ENCODE measurements around the gene DRD4.

DRD4 gene

GRCh38 chr11:623349-623869 lies 13.7 kb upstream of the DRD4 start:
- DNase-seq (ENCODE audit: low spot score) = no peak

- DNase-seq (ENCODE audit: low spot score) = peak; percentile 62
Observed at GRCh38 chr11:623999-624704, 12.9 kb upstream of the DRD4 start.

- DNase-seq (ENCODE audit: low spot score) = no peak
Observed at GRCh38 chr11:624705-625635, 12.1 kb upstream of the DRD4 start, which contains the start of gene CDHR5. TSS of gene CDHR5 (minus strand) at chr11:624955. CDS start at chr11:624902, 53 bp downstream.

GRCh38 chr11:625636-626268 lies 11.3 kb upstream of the DRD4 start:
- DNase-seq (ENCODE audit: low spot score) = no peak

GRCh38 chr11:626475-627307 lies 10.4 kb upstream of the DRD4 start, which contains the start of gene SCT:
TSS of gene SCT (minus strand) at chr11:627181. CDS start at chr11:627143, 38 bp downstream.
- no peak for DNase-seq (ENCODE audit: low spot score)

GRCh38 chr11:627308-627576 lies 9.8 kb upstream of the DRD4 start:
- DNase-seq (ENCODE audit: low spot score) = no peak

- DNase-seq (ENCODE audit: low spot score) = no peak
Observed at GRCh38 chr11:628056-628455, 9.0 kb upstream of the DRD4 start.

GRCh38 chr11:629237-629583 lies 7.9 kb upstream of the DRD4 start:
- no peak for DNase-seq (ENCODE audit: low spot score)

- DNase-seq (ENCODE audit: low spot score) = no peak
Observed at GRCh38 chr11:630871-631270, 6.2 kb upstream of the DRD4 start.

GRCh38 chr11:635945-636510 lies 1.0 kb upstream of the DRD4 start:
- no peak for DNase-seq (ENCODE audit: low spot score)

- DNase-seq (ENCODE audit: low spot score) = no peak
Observed at GRCh38 chr11:637333-637592, 194 bp downstream of the DRD4 start.

GRCh38 chr11:637593-638521 lies 788 bp downstream of the DRD4 start:
- DNase-seq (ENCODE audit: low spot score) = no peak

- DNase-seq (ENCODE audit: low spot score) = no peak
Observed at GRCh38 chr11:638631-639331, 1.7 kb downstream of the DRD4 start.

- no peak for DNase-seq (ENCODE audit: low spot score)
Observed at GRCh38 chr11:639332-639955, 2.4 kb downstream of the DRD4 start.

GRCh38 chr11:640021-640706 lies 3.1 kb downstream of the DRD4 start:
- no peak for DNase-seq (ENCODE audit: low spot score)

GRCh38 chr11:641806-642370 lies 4.8 kb downstream of the DRD4 start:
- DNase-seq (ENCODE audit: low spot score) = no peak

- no peak for DNase-seq (ENCODE audit: low spot score)
Observed at GRCh38 chr11:643366-643765, 6.3 kb downstream of the DRD4 start.

All from hematopoietic multipotent progenitor cell treated with erythropoietin and hydrocortisone succinate and interleukin-3 and kit ligand, for 17 days (in vitro differentiated cells).